GM21390 (cell line): ENCODE data around the gene TSPYL4.
"Not testable (repeated sequence)": the region's sequence is repeated elsewhere in the genome, so short reads cannot be mapped to it uniquely, and the experiment has no call there.

Experiments
- ATAC-seq: cut with Tn5 transposase; IDR thresholded peaks from one replicate; pipeline ENCODE4 v1.9.1; 2021; ENCODE audit not compliant: unreplicated experiment

Gene TSPYL4

GRCh38 chr6:116253505-116254296, at the start of gene TSPYL4:
Gene TSPYL4 (minus strand): TSS chr6:116254075. CDS start chr6:116254008, 67 bp downstream.
- ATAC-seq = peak; percentile 99

GRCh38 chr6:116301104-116301503, 47.2 kb upstream of the TSPYL4 start:
- ATAC-seq = no peak

GRCh38 chr6:116300566-116300965, 46.7 kb upstream of the TSPYL4 start:
- no peak for ATAC-seq

- ATAC-seq = no peak
These were observed 45.1 kb upstream of the TSPYL4 start for GRCh38 chr6:116298973-116299372.

- no peak for ATAC-seq
These were observed 44.4 kb upstream of the TSPYL4 start for GRCh38 chr6:116298273-116298672.

GRCh38 chr6:116292553-116292952, 38.7 kb upstream of the TSPYL4 start:
- no peak for ATAC-seq

- ATAC-seq = no peak
These were observed 38.0 kb upstream of the TSPYL4 start for GRCh38 chr6:116291701-116292396.

GRCh38 chr6:116290799-116291198, 36.9 kb upstream of the TSPYL4 start:
- ATAC-seq = no peak

GRCh38 chr6:116289876-116290275, 36.0 kb upstream of the TSPYL4 start:
- ATAC-seq = no peak

- ATAC-seq = peak; percentile 63
These were observed 33.9 kb upstream of the TSPYL4 start for GRCh38 chr6:116287689-116288282.

GRCh38 chr6:116286773-116287358, 33.0 kb upstream of the TSPYL4 start:
- no peak for ATAC-seq

- ATAC-seq = not testable (repeated sequence)
These were observed 31.1 kb upstream of the TSPYL4 start for GRCh38 chr6:116284984-116285383.

GRCh38 chr6:116283191-116283590, 29.3 kb upstream of the TSPYL4 start:
- ATAC-seq = no peak

GRCh38 chr6:116282698-116283097, 28.8 kb upstream of the TSPYL4 start:
- ATAC-seq = no peak

GRCh38 chr6:116280933-116281316, 27.1 kb upstream of the TSPYL4 start:
- no peak for ATAC-seq

- ATAC-seq = no peak
These were observed 26.5 kb upstream of the TSPYL4 start for GRCh38 chr6:116280161-116280932.

GRCh38 chr6:116279232-116280160, 25.6 kb upstream of the TSPYL4 start, which contains the start of gene TSPYL1:
Gene TSPYL1 (minus strand): TSS chr6:116279930. CDS start chr6:116279830, 100 bp downstream.
- peak; percentile 95 for ATAC-seq

- no peak for ATAC-seq
These were observed 25.0 kb upstream of the TSPYL4 start for GRCh38 chr6:116278854-116279231.

- no peak for ATAC-seq
These were observed 24.6 kb upstream of the TSPYL4 start for GRCh38 chr6:116278481-116278829.

GRCh38 chr6:116277124-116277523, 23.2 kb upstream of the TSPYL4 start:
- ATAC-seq = no peak
